OCI-LY3 (cell line): ENCODE measurements around the gene SNX24.

ENCODE experiments used
- EZH2phosphoT487 ChIP-seq: fragments of 200-600 bp; shearing (Covaris generic); IDR thresholded peaks from 2 replicates; pipeline ENCODE4 v1.6.1; 2018; ENCODE audit warnings: antibody characterized with exemption, mixed run types, low read depth
- TF ChIP-seq, protein P1 (sequence below): fragments of 200-600, 300-600 bp; sonication (generic); IDR thresholded peaks from 2 replicates; pipeline ENCODE4 v1.5.1; 2014; ENCODE audit warnings: antibody characterized with exemption, low read length, low read depth

DNA sequence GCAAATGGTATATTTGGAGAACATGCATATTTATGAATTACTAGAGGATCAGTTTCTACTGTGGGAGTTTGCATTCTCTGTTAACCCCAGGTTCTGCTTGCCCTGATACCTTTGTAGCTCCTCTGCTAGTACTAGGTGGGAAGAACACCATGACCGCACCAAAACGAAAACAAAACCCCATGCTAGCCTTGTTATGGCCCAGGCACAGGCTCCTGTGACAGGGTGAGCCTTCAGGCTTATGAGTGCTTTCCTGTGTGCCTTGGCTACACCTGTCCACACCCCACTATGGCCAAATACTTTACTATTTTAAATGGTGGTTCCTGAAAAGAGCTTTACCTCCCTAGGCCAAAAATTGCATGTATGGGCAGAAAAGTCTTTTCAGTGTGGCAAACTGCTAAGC lies 96.3 kb downstream of the SNX24 start:
- TF ChIP-seq, protein P1, sequence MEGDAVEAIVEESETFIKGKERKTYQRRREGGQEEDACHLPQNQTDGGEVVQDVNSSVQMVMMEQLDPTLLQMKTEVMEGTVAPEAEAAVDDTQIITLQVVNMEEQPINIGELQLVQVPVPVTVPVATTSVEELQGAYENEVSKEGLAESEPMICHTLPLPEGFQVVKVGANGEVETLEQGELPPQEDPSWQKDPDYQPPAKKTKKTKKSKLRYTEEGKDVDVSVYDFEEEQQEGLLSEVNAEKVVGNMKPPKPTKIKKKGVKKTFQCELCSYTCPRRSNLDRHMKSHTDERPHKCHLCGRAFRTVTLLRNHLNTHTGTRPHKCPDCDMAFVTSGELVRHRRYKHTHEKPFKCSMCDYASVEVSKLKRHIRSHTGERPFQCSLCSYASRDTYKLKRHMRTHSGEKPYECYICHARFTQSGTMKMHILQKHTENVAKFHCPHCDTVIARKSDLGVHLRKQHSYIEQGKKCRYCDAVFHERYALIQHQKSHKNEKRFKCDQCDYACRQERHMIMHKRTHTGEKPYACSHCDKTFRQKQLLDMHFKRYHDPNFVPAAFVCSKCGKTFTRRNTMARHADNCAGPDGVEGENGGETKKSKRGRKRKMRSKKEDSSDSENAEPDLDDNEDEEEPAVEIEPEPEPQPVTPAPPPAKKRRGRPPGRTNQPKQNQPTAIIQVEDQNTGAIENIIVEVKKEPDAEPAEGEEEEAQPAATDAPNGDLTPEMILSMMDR: no peak
- TF ChIP-seq EZH2phosphoT487: no peak
